GM12874 (cell line): Measurements from ENCODE around the gene KAZN.

Experiments used
- CTCF ChIP-seq: IDR thresholded peaks from 2 replicates; pipeline ENCODE4 v1.5.1; 2011; ENCODE audit warnings: low read depth, mild to moderate bottlenecking, control low read depth, low read length, moderate library complexity; ENCODE audit not compliant: insufficient read depth

KAZN gene

DNA sequence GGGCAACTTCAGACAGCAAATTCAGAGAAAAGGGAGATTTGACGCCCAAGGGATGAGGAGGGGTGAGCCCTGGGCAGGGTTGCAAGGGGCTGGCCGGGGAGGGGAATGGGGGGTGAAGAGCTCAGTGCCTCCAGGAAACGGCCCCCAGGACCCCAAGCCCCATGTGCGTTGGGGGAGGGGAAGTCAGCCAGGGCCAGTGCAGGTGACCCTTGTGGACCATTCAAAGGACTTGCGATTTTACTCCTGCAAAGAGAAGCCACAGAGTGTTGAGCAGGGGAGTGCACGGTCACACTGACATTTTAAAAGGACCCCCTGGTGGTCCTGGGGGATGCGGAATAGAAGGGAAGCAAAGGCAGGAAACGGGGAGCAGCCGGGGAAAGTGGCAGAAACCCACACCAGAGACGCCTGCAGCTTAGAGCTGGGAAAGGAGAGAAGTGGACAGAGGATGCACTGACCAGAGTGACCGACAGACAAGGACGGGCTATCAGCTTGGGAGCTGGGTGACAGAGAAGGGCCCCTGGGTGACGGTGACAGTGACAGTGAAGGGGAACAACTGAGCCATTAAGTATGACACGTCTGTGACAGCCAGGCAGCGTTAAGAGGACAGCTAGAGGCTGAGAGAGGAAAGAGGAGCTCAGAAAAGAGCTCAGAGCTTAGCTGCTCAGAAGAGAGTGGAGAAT, 501.1 kb downstream of the KAZN start:
- TF ChIP-seq CTCF: no peak

GRCh38 chr1:15100121-15100879, 501.8 kb downstream of the KAZN start:
- peak; percentile 92 for TF ChIP-seq CTCF

DNA sequence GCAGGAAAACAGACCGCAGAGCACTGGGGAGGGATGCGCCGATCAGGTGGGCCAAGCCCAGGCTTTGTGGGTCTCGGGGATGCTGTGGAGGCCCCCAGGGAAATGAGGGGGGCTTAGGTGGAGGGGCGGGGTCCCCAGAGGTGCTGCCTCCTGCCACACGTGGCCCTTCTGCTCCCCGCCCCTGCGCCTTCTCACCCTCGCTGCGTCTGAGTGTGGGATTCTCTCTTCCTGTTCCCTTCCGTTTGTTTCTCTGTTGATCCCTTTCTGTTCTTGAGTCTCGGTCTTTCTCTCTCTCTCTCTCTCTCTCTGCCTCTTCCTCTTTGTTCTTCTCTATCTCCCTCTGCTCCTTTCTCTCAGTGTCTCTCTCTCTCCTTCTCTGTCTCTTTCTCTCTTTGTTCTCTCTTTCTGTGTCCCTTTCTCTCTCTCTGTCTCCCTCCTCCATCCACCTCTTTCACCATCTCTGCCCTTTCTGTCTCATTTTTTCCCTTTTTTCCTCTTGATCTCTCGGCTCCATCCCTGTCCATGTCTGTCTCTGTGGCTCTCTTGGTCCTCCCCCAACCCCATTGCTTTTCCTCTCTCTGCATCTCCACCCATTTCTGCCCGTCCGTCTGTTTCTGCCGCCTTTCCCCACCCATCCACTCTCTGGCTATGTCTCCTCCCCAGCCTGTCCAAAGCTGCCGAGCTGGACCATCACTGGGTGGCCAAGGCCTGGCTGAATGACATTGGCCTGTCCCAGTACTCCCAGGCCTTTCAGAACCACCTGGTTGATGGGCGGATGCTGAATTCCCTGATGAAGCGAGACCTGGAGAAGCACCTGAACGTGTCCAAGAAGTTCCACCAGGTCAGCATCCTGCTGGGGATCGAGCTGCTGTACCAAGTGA, 502.6 kb downstream of the KAZN start:
- TF ChIP-seq CTCF: no peak

DNA sequence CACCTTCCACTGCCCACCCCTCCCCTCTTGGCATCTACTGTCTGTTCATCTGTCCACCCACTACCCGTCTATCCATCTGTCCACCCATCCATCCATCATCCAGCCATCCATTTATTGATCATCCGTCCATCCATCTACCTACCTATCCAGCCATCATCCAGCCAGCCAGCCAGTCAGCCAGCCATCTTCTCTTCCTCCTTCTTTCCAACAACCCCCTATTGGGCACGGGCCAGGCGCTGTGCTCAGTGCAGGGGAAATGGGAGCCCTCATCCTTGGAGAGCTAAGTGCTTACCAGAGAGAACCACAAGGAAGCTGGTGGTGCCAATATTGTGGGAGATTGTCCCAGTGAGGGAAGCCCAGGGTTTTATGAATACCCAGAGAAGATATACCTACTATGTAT, 503.3 kb downstream of the KAZN start:
- no peak for TF ChIP-seq CTCF

- no peak for TF ChIP-seq CTCF
Observed at GRCh38 chr1:15102646-15103045, 504.2 kb downstream of the KAZN start.

DNA sequence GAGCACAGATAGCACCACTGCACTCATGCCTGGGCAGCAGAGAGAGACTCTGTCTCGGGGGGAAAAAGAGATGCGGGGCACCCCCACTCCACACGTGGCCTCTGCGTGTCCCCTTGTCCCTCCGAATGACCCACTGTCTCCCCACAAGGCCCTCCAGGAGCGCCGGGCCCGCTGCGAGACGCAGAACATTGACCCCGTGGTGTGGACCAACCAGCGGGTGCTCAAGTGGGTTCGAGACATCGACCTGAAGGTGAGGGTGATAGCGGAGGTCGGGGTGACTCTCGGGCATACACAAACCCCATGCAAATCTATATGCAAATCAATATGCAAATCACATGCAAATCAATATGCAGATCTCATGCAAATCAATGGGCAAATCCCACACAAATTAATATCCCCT, 504.7 kb downstream of the KAZN start:
- no peak for TF ChIP-seq CTCF

DNA sequence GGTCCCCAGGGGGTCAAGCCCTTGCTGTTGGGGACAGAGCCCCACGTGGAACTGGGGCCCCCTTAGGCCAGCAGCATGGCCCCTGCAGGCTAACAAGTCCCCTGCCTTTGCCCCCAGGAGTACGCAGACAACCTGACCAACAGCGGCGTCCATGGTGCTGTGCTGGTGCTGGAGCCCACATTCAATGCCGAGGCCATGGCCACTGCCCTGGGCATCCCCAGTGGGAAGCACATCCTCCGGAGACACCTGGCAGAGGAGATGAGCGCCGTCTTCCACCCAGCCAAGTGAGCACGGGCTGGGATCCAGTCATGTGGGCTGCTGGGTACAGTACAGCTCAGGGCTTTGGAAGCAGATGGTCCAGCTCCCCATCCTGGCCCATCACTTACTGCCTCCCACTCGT, 505.4 kb downstream of the KAZN start:
- no peak for TF ChIP-seq CTCF
